ENCODE results near the gene LRRC4C.

GRCh38 chr11:40647295-40647694 is 812.2 kb downstream of the LRRC4C start:
- TF ChIP-seq CTCF (IDR thresholded peaks at IDR 0.05; ENCODE audit: poor library complexity, severe bottlenecking) (no peak), POLR2AphosphoS5 (IDR thresholded peaks at IDR 0.05) (no peak), EP300 (conservative IDR thresholded peaks at IDR 0.05; ENCODE audit: poor library complexity, severe bottlenecking) (no peak), EZH2 (IDR thresholded peaks at IDR 0.05; ENCODE audit: borderline replicate concordance, insufficient read depth, low read length, poor library complexity, severe bottlenecking) (no peak), REST (IDR thresholded peaks at IDR 0.05; ENCODE audit: borderline replicate concordance) (no peak), RAD21 (conservative IDR thresholded peaks at IDR 0.05) (no peak)

Data from neural cell (in vitro differentiated cells).